Keratinocyte (primary cell): ENCODE results near the gene PTPRU. TPM values are rescaled to one million over a fixed set of nuclear protein-coding genes. Genes with fewer than 3 reads are reported as not detected.

Experiments used
- DNase-seq: peaks from one replicate; pipeline ENCODE4 v3.0.0-alpha.2; 2011; ENCODE audit warnings: low read depth, missing footprints, low spot score
- FAIRE-seq: peaks from 2 replicates; lab custom pipeline; 2011; peaks lifted over from hg19 to GRCh38; lab: Jason Lieb, UNC
- H2AFZ ChIP-seq: 2 replicates; pipeline ENCODE4 v1.6.0; 2012; ENCODE audit warnings: low read length, control low read depth, inconsistent platforms; ENCODE audit not compliant: control insufficient read depth
- H3K27ac ChIP-seq: 2 replicates; pipeline ENCODE4 v1.5.1; 2011; ENCODE audit warnings: low read length; ENCODE audit not compliant: control insufficient read depth, insufficient read depth
- H3K27me3 ChIP-seq: 3 replicates; pipeline ENCODE4 v1.6.0; 2011; ENCODE audit warnings: low read length; ENCODE audit not compliant: control insufficient read depth, insufficient read depth; ENCODE audit errors: extremely low read depth
- H3K36me3 ChIP-seq, 2 experiments: 2 replicates in 1 of 2; 3 replicates in 1 of 2; pipeline ENCODE4 v1.5.1; 2011; ENCODE audit warnings: low read length in 2 of 2, mild to moderate bottlenecking in 1 of 2; ENCODE audit not compliant: control insufficient read depth in 2 of 2, insufficient read depth in 2 of 2; ENCODE audit errors: extremely low read depth in 1 of 2
- H3K4me1 ChIP-seq: 3 replicates; pipeline ENCODE4 v1.5.1; 2011; ENCODE audit warnings: low read length; ENCODE audit not compliant: control insufficient read depth, insufficient read depth; ENCODE audit errors: extremely low read depth
- H3K4me2 ChIP-seq: 3 replicates; pipeline ENCODE4 v1.6.0; 2011; ENCODE audit warnings: low read depth, low read length; ENCODE audit not compliant: control insufficient read depth, insufficient read depth; ENCODE audit errors: extremely low read depth
- H3K4me3 ChIP-seq, 3 experiments: fragments of 200-600 bp in 1 of 3; sonication (generic) in 1 of 3; 2 replicates in 2 of 3; 3 replicates in 1 of 3; pipeline ENCODE4 v1.5.1; 2011 to 2016; ENCODE audit warnings: low read length in 3 of 3, mild to moderate bottlenecking in 3 of 3, control low read depth in 2 of 3, inconsistent platforms in 1 of 3, low read depth in 1 of 3, mixed read lengths in 1 of 3, mixed run types in 1 of 3, moderate library complexity in 1 of 3; ENCODE audit not compliant: control insufficient read depth in 2 of 3, insufficient read depth in 2 of 3; ENCODE audit errors: extremely low read depth in 1 of 3
- H3K79me2 ChIP-seq: 2 replicates; pipeline ENCODE4 v1.6.0; 2012; ENCODE audit warnings: low read length; ENCODE audit not compliant: control insufficient read depth, insufficient read depth
- H3K9ac ChIP-seq: 3 replicates; pipeline ENCODE4 v1.6.0; 2011; ENCODE audit warnings: low read length; ENCODE audit not compliant: control insufficient read depth, insufficient read depth; ENCODE audit errors: extremely low read depth
- H3K9me1 ChIP-seq: 3 replicates; pipeline ENCODE4 v1.6.0; 2011; ENCODE audit warnings: low read length; ENCODE audit not compliant: control insufficient read depth, insufficient read depth; ENCODE audit errors: extremely low read depth
- H3K9me3 ChIP-seq: 2 replicates; pipeline ENCODE4 v1.5.1; 2012; ENCODE audit warnings: low read depth, low read length; ENCODE audit not compliant: control insufficient read depth
- H4K20me1 ChIP-seq: 3 replicates; pipeline ENCODE4 v1.6.0; 2011; ENCODE audit warnings: low read length; ENCODE audit not compliant: control insufficient read depth, insufficient read depth; ENCODE audit errors: extremely low read depth
- EZH2 ChIP-seq: IDR thresholded peaks from one replicate; pipeline ENCODE4 v1.6.1; 2012; ENCODE audit warnings: inconsistent platforms, mild to moderate bottlenecking, low read length, moderate library complexity
- dilution Hi-C: fragments of 300-500 bp; cut with MboI; formaldehyde crosslinking; loops from one replicate; pipeline ENCODE4 v1.7.0; 2020; ENCODE audit warnings: low sequenced_read_pairs; ENCODE audit not compliant: extremely low pct_ligation_motif_present
- polyA plus RNA-seq, 5 experiments: library from polyadenylated mRNA; depleted of rRNA in 3 of 5; stranded (reverse) in 3 of 5; stranded (forward) in 1 of 5; unstranded in 1 of 5; fragments of >200 nt; gene quantifications; 1 replicate in 1 of 5; 2 replicates in 3 of 5; 3 replicates in 1 of 5; pipeline versions ENCODE4 v1.2.1 to v1.2.3, GENCODE V29; 2011 to 2012; ENCODE audit warnings: missing spikeins in 2 of 5, low read depth in 1 of 5, low replicate concordance in 1 of 5
- TF ChIP-seq, protein P1 (sequence below), 3 experiments: IDR thresholded peaks in 1 of 3; conservative IDR thresholded peaks in 1 of 3; optimal IDR thresholded peaks in 1 of 3; 2 replicates in 2 of 3; 3 replicates in 1 of 3; pipeline versions ENCODE3 to v1.5.1; 2011; ENCODE audit warnings: low read length in 3 of 3, mild to moderate bottlenecking in 3 of 3, moderate library complexity in 2 of 3, control low read depth in 1 of 3, inconsistent platforms in 1 of 3; ENCODE audit not compliant: insufficient read depth in 2 of 3; ENCODE audit errors: extremely low read depth in 1 of 3

The PTPRU gene
- polyA plus RNA-seq, 1 donor (not counting 4 experiments of a cell fraction or from before 2014, with no cell fraction given) = 4.3 TPM

DNA sequence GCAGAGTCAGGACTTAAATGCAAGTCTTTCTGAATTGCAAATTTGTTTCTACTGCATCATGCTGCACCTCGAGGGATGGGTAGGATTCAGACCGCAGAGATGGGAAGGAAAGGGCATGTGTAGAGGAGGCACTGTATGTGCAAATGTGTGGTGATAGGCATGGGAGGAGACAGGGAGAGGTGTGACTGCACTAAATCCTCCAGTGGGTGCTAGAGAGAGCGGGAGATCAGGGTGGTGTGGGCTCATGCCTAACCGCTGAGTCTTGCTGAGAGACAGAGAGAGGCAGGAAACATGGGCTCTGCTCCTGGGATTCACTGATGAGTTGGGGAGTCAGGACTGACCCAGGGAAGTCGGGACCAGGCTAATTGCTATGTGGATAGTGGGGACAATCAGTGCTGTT, 61.1 kb downstream of the PTPRU start:
- H3K4me1 ChIP-seq = peaks cover 2% of the 10 kb centered on the region
- H3K36me3 ChIP-seq = no peaks in the 10 kb centered on the region
- H3K27ac ChIP-seq = no peak overlapping the region
- DNase-seq (no peak), FAIRE-seq (no peak)
- H3K4me2 ChIP-seq = no peak overlapping the region
- dilution Hi-C loops = no loop called here
- no peaks in the 10 kb centered on the region for H3K9me1 ChIP-seq
- no peak overlapping the region for H2AFZ ChIP-seq
- no peak overlapping the region for H3K9ac ChIP-seq
- no peak for TF ChIP-seq EZH2
- TF ChIP-seq, protein P1, sequence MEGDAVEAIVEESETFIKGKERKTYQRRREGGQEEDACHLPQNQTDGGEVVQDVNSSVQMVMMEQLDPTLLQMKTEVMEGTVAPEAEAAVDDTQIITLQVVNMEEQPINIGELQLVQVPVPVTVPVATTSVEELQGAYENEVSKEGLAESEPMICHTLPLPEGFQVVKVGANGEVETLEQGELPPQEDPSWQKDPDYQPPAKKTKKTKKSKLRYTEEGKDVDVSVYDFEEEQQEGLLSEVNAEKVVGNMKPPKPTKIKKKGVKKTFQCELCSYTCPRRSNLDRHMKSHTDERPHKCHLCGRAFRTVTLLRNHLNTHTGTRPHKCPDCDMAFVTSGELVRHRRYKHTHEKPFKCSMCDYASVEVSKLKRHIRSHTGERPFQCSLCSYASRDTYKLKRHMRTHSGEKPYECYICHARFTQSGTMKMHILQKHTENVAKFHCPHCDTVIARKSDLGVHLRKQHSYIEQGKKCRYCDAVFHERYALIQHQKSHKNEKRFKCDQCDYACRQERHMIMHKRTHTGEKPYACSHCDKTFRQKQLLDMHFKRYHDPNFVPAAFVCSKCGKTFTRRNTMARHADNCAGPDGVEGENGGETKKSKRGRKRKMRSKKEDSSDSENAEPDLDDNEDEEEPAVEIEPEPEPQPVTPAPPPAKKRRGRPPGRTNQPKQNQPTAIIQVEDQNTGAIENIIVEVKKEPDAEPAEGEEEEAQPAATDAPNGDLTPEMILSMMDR (optimal IDR thresholded peaks at IDR 0.05 in 1 of 3, IDR thresholded peaks at IDR 0.05 in 1 of 3, conservative IDR thresholded peaks at IDR 0.05 in 1 of 3; ENCODE audit: extremely low read depth in 1 of 3, insufficient read depth in 2 of 3, low read length in 3 of 3) = no peak
- H3K4me3 ChIP-seq = no peak overlapping the region
- H3K27me3 ChIP-seq = no peaks in the 10 kb centered on the region
- H4K20me1 ChIP-seq = peaks cover 3% of the 10 kb centered on the region
- no peaks in the 10 kb centered on the region for H3K79me2 ChIP-seq
- no peaks in the 10 kb centered on the region for H3K9me3 ChIP-seq

DNA sequence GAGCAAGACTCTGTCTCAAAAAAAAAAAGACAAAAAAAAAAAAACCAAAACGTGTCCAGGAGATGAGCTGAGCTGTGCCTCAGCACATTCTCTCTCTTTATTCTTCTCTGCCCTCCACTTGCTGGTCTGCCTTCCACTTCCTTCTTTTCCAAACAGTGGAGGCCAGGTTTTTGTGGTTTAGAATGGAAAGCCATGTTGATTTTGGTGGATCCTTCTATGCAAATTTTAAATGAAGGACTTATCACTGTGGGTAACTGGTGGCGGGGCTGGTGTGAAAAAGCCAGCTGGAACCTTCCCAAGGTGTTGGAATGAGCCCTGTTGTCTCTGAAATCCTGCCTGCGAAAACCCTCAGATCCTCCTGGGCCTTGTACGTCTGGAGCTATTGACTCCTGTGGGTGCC, 61.9 kb downstream of the PTPRU start:
- no peak for FAIRE-seq
- peaks cover 3% of the 10 kb centered on the region for H4K20me1 ChIP-seq
- dilution Hi-C loops = no loop called here
- H3K9me3 ChIP-seq = no peaks in the 10 kb centered on the region
- no peak overlapping the region for H3K9ac ChIP-seq
- H3K4me3 ChIP-seq = no peak overlapping the region
- no peaks in the 10 kb centered on the region for H3K79me2 ChIP-seq
- TF ChIP-seq, protein P1 (optimal IDR thresholded peaks at IDR 0.05 in 1 of 3, IDR thresholded peaks at IDR 0.05 in 1 of 3, conservative IDR thresholded peaks at IDR 0.05 in 1 of 3; ENCODE audit: extremely low read depth in 1 of 3, insufficient read depth in 2 of 3, low read length in 3 of 3) = no peak
- no peak for TF ChIP-seq EZH2
- no peaks in the 10 kb centered on the region for H3K4me1 ChIP-seq
- no peaks in the 10 kb centered on the region for H3K9me1 ChIP-seq
- no peak for DNase-seq
- no peak overlapping the region for H3K4me2 ChIP-seq
- H2AFZ ChIP-seq = no peak overlapping the region
- no peaks in the 10 kb centered on the region for H3K27me3 ChIP-seq
- H3K36me3 ChIP-seq = no peaks in the 10 kb centered on the region
- no peak overlapping the region for H3K27ac ChIP-seq
